Activated CD4-positive, alpha-beta T cell treated with anti-CD3 and anti-CD28 coated beads, Interleukin-10, Interleukin-2, amounts not matched to agents 100 ng/mL and 50 ng/mL, durations not matched to agents 16 hours and 8 hours (primary cell): ENCODE results near the gene USP10.

Experiments used
- DNase-seq: peaks from one replicate; pipeline ENCODE4 v3.0.0-alpha.2; 2020

USP10 gene

GRCh38 chr16:84827897-84828296 lies 128.1 kb downstream of the USP10 start:
- DNase-seq = no peak

GRCh38 chr16:84828322-84828721 lies 128.5 kb downstream of the USP10 start:
- DNase-seq = no peak
